Breast epithelium (tissue), 3 donors: ENCODE data around the gene ATP8B1.

Source experiments
- CTCF ChIP-seq, 3 donors: fragments of 450-650 bp; IDR thresholded peaks; one replicate each; pipeline ENCODE4 v1.5.1; 2016 to 2017; ENCODE audit warnings: antibody characterized with exemption in 3 of 3, mild to moderate bottlenecking in 3 of 3, moderate library complexity in 3 of 3
- POLR2A ChIP-seq: fragments of 450-650 bp; IDR thresholded peaks from one replicate; pipeline ENCODE4 v1.6.1; 2016; ENCODE audit warnings: antibody characterized with exemption, mild to moderate bottlenecking, moderate library complexity

- TF ChIP-seq CTCF (IDR thresholded peaks at IDR 0.05) (no peak), POLR2A (no peak)
Observed at GRCh38 chr18:57733861-57734260, 69.3 kb downstream of the ATP8B1 start.
